Measurements from ENCODE around the gene CARS2. TPM values are rescaled to one million over a fixed set of nuclear protein-coding genes. Genes with fewer than 3 reads are reported as not detected.
A peak's percentile ranks its signal among the peaks of the same experiment; 100 is the strongest.

CARS2 gene
- total RNA-seq, 1 experiment from 2014 or later: 41.9 TPM

- TF ChIP-seq, protein P1, sequence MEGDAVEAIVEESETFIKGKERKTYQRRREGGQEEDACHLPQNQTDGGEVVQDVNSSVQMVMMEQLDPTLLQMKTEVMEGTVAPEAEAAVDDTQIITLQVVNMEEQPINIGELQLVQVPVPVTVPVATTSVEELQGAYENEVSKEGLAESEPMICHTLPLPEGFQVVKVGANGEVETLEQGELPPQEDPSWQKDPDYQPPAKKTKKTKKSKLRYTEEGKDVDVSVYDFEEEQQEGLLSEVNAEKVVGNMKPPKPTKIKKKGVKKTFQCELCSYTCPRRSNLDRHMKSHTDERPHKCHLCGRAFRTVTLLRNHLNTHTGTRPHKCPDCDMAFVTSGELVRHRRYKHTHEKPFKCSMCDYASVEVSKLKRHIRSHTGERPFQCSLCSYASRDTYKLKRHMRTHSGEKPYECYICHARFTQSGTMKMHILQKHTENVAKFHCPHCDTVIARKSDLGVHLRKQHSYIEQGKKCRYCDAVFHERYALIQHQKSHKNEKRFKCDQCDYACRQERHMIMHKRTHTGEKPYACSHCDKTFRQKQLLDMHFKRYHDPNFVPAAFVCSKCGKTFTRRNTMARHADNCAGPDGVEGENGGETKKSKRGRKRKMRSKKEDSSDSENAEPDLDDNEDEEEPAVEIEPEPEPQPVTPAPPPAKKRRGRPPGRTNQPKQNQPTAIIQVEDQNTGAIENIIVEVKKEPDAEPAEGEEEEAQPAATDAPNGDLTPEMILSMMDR (conservative IDR thresholded peaks at IDR 0.05): no peak
- H4K8ac ChIP-seq (replicated peaks; ENCODE audit: insufficient read length, low read depth, low read length): no peak overlapping the region
- WGBS (ENCODE audit: extremely low coverage, insufficient read length, low lambda C conversion rate): no CpG with 5 or more reads among the region's 15 CpGs
- H3K79me2 ChIP-seq (ENCODE audit: insufficient read depth, low read length): no peaks in the 10 kb centered on the region
- H2AFZ ChIP-seq (ENCODE audit: low read length): no peak overlapping the region
- no peak for DNase-seq
- H3K4ac ChIP-seq (ENCODE audit: low read depth, low read length): no peak overlapping the region
- Mint-ChIP-seq H3K27ac (peak overlapping the region in 1 of 3 experiments; percentile 20; a peak in 1 of 7 replicates), H3K36me3 (ENCODE audit: insufficient read depth in 1 of 3, low read depth in 3 of 3) (peaks cover 3 to 39% (median 35%) of the 10 kb centered on the region in 3 experiments; a peak in 6 of 7 replicates), H3K4me3 (no peak overlapping the region), H3K9me3 (no peaks in the 10 kb centered on the region), H3K4me1 (peaks cover 7 to 15% of the 10 kb centered on the region in 2 experiments), H3K27me3 (ENCODE audit: low read depth) (no peaks in the 10 kb centered on the region; the same call in 1 of the 2 replicates)
- H3K9ac ChIP-seq (ENCODE audit: extremely low read depth, insufficient read length, low read length): no peak overlapping the region
- H4K91ac ChIP-seq (ENCODE audit: insufficient read length, low read depth, low read length): no peak overlapping the region
- H3K14ac ChIP-seq (ENCODE audit: insufficient read depth, low read length): no peak overlapping the region; the same call in 1 of the 2 replicates
- no peak overlapping the region for H2BK15ac ChIP-seq (ENCODE audit: low read depth, low read length)
- H2BK12ac ChIP-seq (ENCODE audit: insufficient read length, low read depth, low read length): no peak overlapping the region
- no peaks in the 10 kb centered on the region for H3K9me3 ChIP-seq (ENCODE audit: control insufficient read depth, low read depth, low read length)
- no peak overlapping the region for H3T11ph ChIP-seq (ENCODE audit: low read length)
- no peak overlapping the region for H3K18ac ChIP-seq (ENCODE audit: insufficient read length, low read depth, low read length)
- H3K23ac ChIP-seq (ENCODE audit: insufficient read length, low read depth, low read length): no peak overlapping the region
- peaks cover 2% of the 10 kb centered on the region for H3K4me1 ChIP-seq (ENCODE audit: insufficient read depth, low read length)
- H3K23me2 ChIP-seq (ENCODE audit: insufficient read length, low read depth, low read length, poor library complexity, severe bottlenecking): no peaks in the 10 kb centered on the region
- H4K5ac ChIP-seq (ENCODE audit: insufficient read length, low read depth, low read length): no peak overlapping the region
- H3K27me3 ChIP-seq (ENCODE audit: insufficient read depth, low read length): no peaks in the 10 kb centered on the region
- H3K56ac ChIP-seq (ENCODE audit: insufficient read length, low read depth, low read length): no peak overlapping the region
- H3K4me2 ChIP-seq (ENCODE audit: insufficient read depth, insufficient read length, low read length): no peak overlapping the region
- no peak overlapping the region for H2BK120ac ChIP-seq (ENCODE audit: low read depth, low read length, poor library complexity, severe bottlenecking)
- no peak overlapping the region for H3K27ac ChIP-seq (ENCODE audit: insufficient read length, low read depth, low read length)
- no peaks in the 10 kb centered on the region for H3K79me1 ChIP-seq (ENCODE audit: insufficient read depth, low read depth, low read length, poor library complexity, severe bottlenecking)
- no peak overlapping the region for H2BK20ac ChIP-seq (ENCODE audit: low read depth, low read length, poor library complexity, severe bottlenecking)
- no peak overlapping the region for H2BK5ac ChIP-seq (ENCODE audit: insufficient read length, low read length)
- H2AK5ac ChIP-seq (ENCODE audit: insufficient read length, low read length): no peak overlapping the region
- peaks cover 2% of the 10 kb centered on the region for H4K20me1 ChIP-seq (ENCODE audit: control insufficient read depth, insufficient read depth, insufficient read length)
These were observed 60.2 kb downstream of the CARS2 start for GRCh38 chr13:110645750-110646149.
